HepG2 (cell line): ENCODE measurements around the gene GGPS1. TPM values are rescaled to one million over a fixed set of nuclear protein-coding genes. Genes with fewer than 3 reads are reported as not detected.

ENCODE experiments used
- KDM2A ChIP-seq: sonication (generic); formaldehyde crosslinking; IDR thresholded peaks from 2 replicates; pipeline ENCODE4 v1.4.0; 2020; ENCODE audit warnings: low read depth, missing genetic modification reagents, borderline replicate concordance
- MYC ChIP-seq: sonication (generic); formaldehyde crosslinking; IDR thresholded peaks from 2 replicates; pipeline ENCODE4 v1.9.0; 2021; ENCODE audit warnings: missing genetic modification reagents, borderline replicate concordance
- NR2F2 ChIP-seq: IDR thresholded peaks from 2 replicates; pipeline ENCODE4 v1.6.1; 2012; ENCODE audit warnings: low read depth, inconsistent platforms, borderline replicate concordance
- XRCC5 ChIP-seq: fragments of 200-400 bp; formaldehyde crosslinking; optimal IDR thresholded peaks from 2 replicates; pipeline ENCODE3; 2017; ENCODE audit warnings: mild to moderate bottlenecking, low read length
- ZBTB10 ChIP-seq: sonication (generic); formaldehyde crosslinking; IDR thresholded peaks from 2 replicates; pipeline ENCODE4 v1.4.0; 2020; ENCODE audit warnings: missing genetic modification reagents, borderline replicate concordance
- ZBTB37 ChIP-seq: sonication (generic); formaldehyde crosslinking; IDR thresholded peaks from 2 replicates; pipeline ENCODE4 v1.4.0; 2020; ENCODE audit warnings: mild to moderate bottlenecking, missing genetic modification reagents
- ZNF317 ChIP-seq: sonication (generic); formaldehyde crosslinking; IDR thresholded peaks from 2 replicates; pipeline ENCODE4 v1.5.0; 2020; ENCODE audit warnings: mild to moderate bottlenecking, missing genetic modification reagents
- ZNF451 ChIP-seq: sonication (generic); formaldehyde crosslinking; IDR thresholded peaks from 2 replicates; pipeline ENCODE4 v1.5.0; 2020; ENCODE audit warnings: mild to moderate bottlenecking, missing genetic modification reagents
- ZNF512 ChIP-seq: sonication (generic); formaldehyde crosslinking; IDR thresholded peaks from 2 replicates; pipeline ENCODE4 v1.4.0; 2020; ENCODE audit warnings: mild to moderate bottlenecking, missing genetic modification reagents
- polyA plus RNA-seq, 8 experiments: library from polyadenylated mRNA; depleted of rRNA in 3 of 8; stranded (reverse) in 7 of 8; unstranded in 1 of 8; fragments of >200 nt; fragmentation: Illumina TruSeq in 4 of 8; extraction: Trizol in 4 of 8; gene quantifications; 2 replicates each; pipeline versions ENCODE4 v1.2.1 to v1.2.3, GENCODE V29; 2011 to 2016; ENCODE audit warnings: low read depth in 4 of 8, missing spikeins in 1 of 8, mixed read lengths in 1 of 8; ENCODE audit not compliant: insufficient read depth in 1 of 8
- total RNA-seq, 5 experiments: library from RNA; depleted of rRNA; stranded (reverse); fragments of >200 nt; fragmentation: Illumina TruSeq; extraction: Trizol; gene quantifications; 2 replicates each; pipeline ENCODE4 v1.2.3, GENCODE V29; 2016; ENCODE audit warnings: low read depth in 1 of 5
- TF ChIP-seq, protein P1 (sequence below): IDR thresholded peaks from 2 replicates; pipeline ENCODE4 v1.6.1; 2016; ENCODE audit warnings: control low read depth
- TF ChIP-seq, protein P2 (sequence below): sonication (generic); formaldehyde crosslinking; IDR thresholded peaks from 2 replicates; pipeline ENCODE4 v1.4.0; 2020; ENCODE audit warnings: missing genetic modification reagents, mild to moderate bottlenecking, borderline replicate concordance
- TF ChIP-seq, protein P3 (sequence below): sonication (generic); formaldehyde crosslinking; IDR thresholded peaks from 2 replicates; pipeline ENCODE4 v1.5.1; 2020; ENCODE audit warnings: mild to moderate bottlenecking, missing genetic modification reagents, moderate library complexity

Gene GGPS1
- total and polyA plus RNA-seq, 2 of the 13 experiments (the other 11 are each of a cell fraction or from before 2014, with no cell fraction given), result 28.8 to 42.6 TPM

DNA sequence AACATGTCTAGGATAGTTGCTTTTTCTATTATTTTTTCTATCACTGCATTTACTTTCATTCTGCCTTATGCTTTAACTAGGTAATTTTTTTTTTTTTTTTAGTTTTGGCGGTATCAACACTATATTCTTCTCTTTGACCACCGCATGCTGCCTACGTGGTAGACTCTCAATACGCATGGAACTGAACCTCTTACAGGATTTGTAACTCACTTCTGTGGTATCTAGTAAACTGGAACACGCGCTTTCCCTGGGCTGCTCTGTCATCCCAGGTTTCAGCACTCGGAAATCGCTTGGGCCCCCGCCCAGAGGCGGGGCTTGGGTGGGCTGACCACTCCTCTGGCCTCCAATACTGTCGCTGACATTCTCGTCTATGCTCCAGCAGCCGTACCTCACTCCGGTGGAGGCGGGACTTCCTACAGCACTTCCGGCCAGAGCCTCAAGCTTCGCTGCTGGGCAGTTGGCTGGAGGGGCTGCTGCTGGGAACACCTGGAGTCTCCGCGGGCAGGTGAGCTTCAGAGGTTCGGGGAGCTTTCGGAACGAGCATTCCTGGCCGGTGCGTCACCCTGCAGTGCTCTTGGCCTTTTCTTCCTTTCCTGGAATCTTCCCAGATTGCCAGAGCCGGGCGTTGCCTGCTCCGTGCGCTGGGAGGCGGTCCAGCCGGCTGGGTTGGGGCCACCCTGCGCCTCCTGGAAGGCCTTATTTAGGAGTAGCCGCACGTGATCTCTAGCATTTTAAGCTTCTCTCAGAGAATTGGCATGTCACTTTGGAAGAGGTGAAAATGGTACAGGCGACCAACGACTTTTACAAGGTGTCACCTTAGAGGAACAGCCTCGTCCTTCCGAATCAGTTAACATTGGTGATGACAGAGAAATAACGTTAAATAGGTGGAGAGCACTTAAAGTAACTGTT is 38.9 kb downstream of the GGPS1 start, which contains the start of gene TBCE (continued):
- peak; percentile 73; the same call in 1 of the 2 replicates for TF ChIP-seq ZNF317
- TF ChIP-seq, protein P1, sequence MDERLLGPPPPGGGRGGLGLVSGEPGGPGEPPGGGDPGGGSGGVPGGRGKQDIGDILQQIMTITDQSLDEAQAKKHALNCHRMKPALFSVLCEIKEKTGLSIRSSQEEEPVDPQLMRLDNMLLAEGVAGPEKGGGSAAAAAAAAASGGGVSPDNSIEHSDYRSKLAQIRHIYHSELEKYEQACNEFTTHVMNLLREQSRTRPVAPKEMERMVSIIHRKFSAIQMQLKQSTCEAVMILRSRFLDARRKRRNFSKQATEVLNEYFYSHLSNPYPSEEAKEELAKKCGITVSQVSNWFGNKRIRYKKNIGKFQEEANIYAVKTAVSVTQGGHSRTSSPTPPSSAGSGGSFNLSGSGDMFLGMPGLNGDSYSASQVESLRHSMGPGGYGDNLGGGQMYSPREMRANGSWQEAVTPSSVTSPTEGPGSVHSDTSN (CRISPR knock-in tag), result 0 out of 2 replicates have a peak, but pooled peaks have one; percentile 18
- TF ChIP-seq ZNF512, result peak; percentile 93
- no peak for TF ChIP-seq ZBTB37 (CRISPR knock-in tag)
- peak; percentile 37; the same call in 1 of the 2 replicates for TF ChIP-seq NR2F2
- TF ChIP-seq, protein P2, sequence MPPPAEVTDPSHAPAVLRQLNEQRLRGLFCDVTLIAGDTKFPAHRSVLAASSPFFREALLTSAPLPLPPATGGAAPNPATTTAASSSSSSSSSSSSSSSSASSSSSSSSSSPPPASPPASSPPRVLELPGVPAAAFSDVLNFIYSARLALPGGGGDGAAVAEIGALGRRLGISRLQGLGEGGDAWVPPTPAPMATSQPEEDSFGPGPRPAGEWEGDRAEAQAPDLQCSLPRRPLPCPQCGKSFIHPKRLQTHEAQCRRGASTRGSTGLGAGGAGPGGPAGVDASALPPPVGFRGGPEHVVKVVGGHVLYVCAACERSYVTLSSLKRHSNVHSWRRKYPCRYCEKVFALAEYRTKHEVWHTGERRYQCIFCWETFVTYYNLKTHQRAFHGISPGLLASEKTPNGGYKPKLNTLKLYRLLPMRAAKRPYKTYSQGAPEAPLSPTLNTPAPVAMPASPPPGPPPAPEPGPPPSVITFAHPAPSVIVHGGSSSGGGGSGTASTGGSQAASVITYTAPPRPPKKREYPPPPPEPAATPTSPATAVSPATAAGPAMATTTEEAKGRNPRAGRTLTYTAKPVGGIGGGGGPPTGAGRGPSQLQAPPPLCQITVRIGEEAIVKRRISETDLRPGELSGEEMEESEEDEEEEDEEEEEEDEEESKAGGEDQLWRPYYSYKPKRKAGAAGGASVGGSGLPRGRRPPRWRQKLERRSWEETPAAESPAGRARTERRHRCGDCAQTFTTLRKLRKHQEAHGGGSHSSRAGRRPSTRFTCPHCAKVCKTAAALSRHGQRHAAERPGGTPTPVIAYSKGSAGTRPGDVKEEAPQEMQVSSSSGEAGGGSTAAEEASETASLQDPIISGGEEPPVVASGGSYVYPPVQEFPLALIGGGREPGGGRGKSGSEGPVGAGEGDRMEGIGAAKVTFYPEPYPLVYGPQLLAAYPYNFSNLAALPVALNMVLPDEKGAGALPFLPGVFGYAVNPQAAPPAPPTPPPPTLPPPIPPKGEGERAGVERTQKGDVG (CRISPR knock-in tag), result no peak
- peak; percentile 44; the same call in 1 of the 2 replicates for TF ChIP-seq MYC (CRISPR knock-in tag)
- peak; percentile 80 for TF ChIP-seq XRCC5
- TF ChIP-seq ZBTB10 (CRISPR knock-in tag), result no peak
- TF ChIP-seq, protein P3, sequence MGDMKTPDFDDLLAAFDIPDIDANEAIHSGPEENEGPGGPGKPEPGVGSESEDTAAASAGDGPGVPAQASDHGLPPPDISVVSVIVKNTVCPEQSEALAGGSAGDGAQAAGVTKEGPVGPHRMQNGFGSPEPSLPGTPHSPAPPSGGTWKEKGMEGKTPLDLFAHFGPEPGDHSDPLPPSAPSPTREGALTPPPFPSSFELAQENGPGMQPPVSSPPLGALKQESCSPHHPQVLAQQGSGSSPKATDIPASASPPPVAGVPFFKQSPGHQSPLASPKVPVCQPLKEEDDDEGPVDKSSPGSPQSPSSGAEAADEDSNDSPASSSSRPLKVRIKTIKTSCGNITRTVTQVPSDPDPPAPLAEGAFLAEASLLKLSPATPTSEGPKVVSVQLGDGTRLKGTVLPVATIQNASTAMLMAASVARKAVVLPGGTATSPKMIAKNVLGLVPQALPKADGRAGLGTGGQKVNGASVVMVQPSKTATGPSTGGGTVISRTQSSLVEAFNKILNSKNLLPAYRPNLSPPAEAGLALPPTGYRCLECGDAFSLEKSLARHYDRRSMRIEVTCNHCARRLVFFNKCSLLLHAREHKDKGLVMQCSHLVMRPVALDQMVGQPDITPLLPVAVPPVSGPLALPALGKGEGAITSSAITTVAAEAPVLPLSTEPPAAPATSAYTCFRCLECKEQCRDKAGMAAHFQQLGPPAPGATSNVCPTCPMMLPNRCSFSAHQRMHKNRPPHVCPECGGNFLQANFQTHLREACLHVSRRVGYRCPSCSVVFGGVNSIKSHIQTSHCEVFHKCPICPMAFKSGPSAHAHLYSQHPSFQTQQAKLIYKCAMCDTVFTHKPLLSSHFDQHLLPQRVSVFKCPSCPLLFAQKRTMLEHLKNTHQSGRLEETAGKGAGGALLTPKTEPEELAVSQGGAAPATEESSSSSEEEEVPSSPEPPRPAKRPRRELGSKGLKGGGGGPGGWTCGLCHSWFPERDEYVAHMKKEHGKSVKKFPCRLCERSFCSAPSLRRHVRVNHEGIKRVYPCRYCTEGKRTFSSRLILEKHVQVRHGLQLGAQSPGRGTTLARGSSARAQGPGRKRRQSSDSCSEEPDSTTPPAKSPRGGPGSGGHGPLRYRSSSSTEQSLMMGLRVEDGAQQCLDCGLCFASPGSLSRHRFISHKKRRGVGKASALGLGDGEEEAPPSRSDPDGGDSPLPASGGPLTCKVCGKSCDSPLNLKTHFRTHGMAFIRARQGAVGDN (CRISPR knock-in tag), result peak; percentile 89
- peak; percentile 66; the same call in 1 of the 2 replicates for TF ChIP-seq ZNF451
- TF ChIP-seq KDM2A (CRISPR knock-in tag), result peak; percentile 80
